Chondrocyte (in vitro differentiated cells): Measurements from ENCODE around the gene SLC7A1. TPM values are rescaled to one million over a fixed set of nuclear protein-coding genes. Genes with fewer than 3 reads are reported as not detected.
A peak's percentile ranks its signal among the peaks of the same experiment; 100 is the strongest.

ENCODE experiments used
- DNase-seq: peaks from one replicate; pipeline ENCODE4 v3.0.0; 2021; ENCODE audit warnings: mixed read lengths, low spot score
- H3K27ac Mint-ChIP-seq: one replicate; pipeline ENCODE4 v1.8.0; 2021; ENCODE audit warnings: mild to moderate bottlenecking, moderate library complexity, mixed read lengths; ENCODE audit not compliant: unreplicated experiment
- H3K27me3 Mint-ChIP-seq: 2 replicates; pipeline ENCODE4 v1.8.0; 2021; ENCODE audit warnings: low read depth, mixed read lengths
- H3K36me3 Mint-ChIP-seq: 2 replicates; pipeline ENCODE4 v1.8.0; 2021; ENCODE audit warnings: low read depth, mixed read lengths
- H3K4me1 Mint-ChIP-seq: 2 replicates; pipeline ENCODE4 v1.8.0; 2021; ENCODE audit warnings: low read depth, mild to moderate bottlenecking, mixed read lengths
- H3K4me3 Mint-ChIP-seq: one replicate; pipeline ENCODE4 v1.8.0; 2021; ENCODE audit warnings: mild to moderate bottlenecking, moderate library complexity, mixed read lengths; ENCODE audit not compliant: unreplicated experiment
- H3K9me3 Mint-ChIP-seq: 2 replicates; pipeline ENCODE4 v1.8.0; 2021; ENCODE audit warnings: low read depth, mixed read lengths
- total RNA-seq: library from RNA; stranded (reverse); gene quantifications from 3 replicates; pipeline ENCODE4 v1.2.1, GENCODE V29; 2021
- TF ChIP-seq, protein P1 (sequence below): fragments of 200-600 bp; sonication (generic); IDR thresholded peaks from 2 replicates; pipeline ENCODE4 v1.5.0; 2021; ENCODE audit warnings: antibody characterized with exemption, mild to moderate bottlenecking, moderate library complexity

The SLC7A1 gene
- total RNA-seq, 1 donor from 2014 or later: 111 TPM

DNA sequence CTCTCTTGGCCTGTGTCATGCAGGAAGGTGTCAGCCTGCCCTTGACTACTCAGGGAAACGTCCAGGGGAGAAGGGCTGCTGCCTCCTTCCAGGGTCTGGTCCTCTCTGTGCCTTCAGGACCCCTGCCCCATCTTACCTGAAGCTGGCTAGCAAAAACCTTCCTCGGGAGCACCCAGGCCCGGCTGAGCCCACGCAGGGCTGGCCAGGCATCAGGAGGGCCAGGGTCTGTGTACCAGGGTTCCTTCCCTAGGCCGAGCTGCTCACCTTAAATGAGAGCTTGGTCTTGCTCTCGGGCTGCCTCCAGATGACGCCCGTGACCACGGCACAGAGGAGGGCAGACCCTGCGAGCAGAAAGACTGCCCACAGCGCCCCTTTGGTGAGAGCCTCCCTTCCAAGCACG is 78.6 kb downstream of the SLC7A1 start:
- peaks cover 60% of the 10 kb centered on the region for H3K36me3 Mint-ChIP-seq
- no peaks in the 10 kb centered on the region for H3K9me3 Mint-ChIP-seq
- no peak overlapping the region for H3K27ac Mint-ChIP-seq
- TF ChIP-seq, protein P1, sequence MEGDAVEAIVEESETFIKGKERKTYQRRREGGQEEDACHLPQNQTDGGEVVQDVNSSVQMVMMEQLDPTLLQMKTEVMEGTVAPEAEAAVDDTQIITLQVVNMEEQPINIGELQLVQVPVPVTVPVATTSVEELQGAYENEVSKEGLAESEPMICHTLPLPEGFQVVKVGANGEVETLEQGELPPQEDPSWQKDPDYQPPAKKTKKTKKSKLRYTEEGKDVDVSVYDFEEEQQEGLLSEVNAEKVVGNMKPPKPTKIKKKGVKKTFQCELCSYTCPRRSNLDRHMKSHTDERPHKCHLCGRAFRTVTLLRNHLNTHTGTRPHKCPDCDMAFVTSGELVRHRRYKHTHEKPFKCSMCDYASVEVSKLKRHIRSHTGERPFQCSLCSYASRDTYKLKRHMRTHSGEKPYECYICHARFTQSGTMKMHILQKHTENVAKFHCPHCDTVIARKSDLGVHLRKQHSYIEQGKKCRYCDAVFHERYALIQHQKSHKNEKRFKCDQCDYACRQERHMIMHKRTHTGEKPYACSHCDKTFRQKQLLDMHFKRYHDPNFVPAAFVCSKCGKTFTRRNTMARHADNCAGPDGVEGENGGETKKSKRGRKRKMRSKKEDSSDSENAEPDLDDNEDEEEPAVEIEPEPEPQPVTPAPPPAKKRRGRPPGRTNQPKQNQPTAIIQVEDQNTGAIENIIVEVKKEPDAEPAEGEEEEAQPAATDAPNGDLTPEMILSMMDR: no peak
- DNase-seq: no peak
- peaks cover 36% of the 10 kb centered on the region for H3K4me1 Mint-ChIP-seq
- no peak overlapping the region for H3K4me3 Mint-ChIP-seq
- no peaks in the 10 kb centered on the region for H3K27me3 Mint-ChIP-seq

DNA sequence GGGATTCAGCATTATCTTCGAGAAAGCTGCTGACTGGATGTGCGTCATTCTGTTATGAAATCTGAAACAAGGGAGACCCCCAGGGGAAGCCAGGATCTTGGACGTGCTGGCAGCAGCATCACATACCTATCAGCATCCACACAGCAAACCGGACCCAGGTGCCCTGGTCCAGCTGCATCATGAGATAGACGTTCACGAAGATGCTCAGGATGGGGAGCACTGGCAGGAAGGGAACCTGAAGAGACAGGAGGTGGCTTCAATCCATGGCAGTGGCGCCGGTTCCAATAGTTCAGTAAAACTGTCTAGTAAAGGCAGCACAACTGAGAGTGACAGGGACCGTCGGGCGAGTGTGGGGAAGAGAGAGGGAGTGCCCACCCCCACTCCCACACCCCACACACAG is 79.5 kb downstream of the SLC7A1 start:
- no peak for DNase-seq
- Mint-ChIP-seq H3K36me3 (peaks cover 60% of the 10 kb centered on the region), H3K9me3 (no peaks in the 10 kb centered on the region), H3K4me3 (no peak overlapping the region), H3K4me1 (peaks cover 32% of the 10 kb centered on the region), H3K27ac (peak overlapping the region; percentile 22), H3K27me3 (no peaks in the 10 kb centered on the region)
- TF ChIP-seq, protein P1: no peak

DNA sequence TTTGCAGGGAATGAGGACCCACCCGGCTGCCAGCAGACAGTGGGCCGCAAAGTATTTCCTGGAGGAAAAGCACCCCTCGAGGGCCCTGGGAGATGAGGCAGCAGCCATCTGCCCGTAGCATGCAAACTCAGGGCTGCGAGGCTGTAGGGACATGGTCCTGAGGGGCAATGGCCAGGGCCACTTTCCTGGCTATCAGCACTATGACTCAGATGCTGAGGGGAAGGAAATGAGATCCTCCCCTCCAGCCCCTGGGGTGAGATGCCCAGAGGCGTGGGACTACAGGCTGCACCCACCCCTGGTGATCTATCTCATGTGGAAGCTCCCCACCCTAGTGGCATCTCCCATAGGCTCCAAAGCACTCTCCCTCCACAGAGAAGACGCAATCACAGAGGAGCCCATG is 80.1 kb downstream of the SLC7A1 start:
- Mint-ChIP-seq H3K36me3 (peaks cover 56% of the 10 kb centered on the region), H3K9me3 (no peaks in the 10 kb centered on the region), H3K4me3 (no peak overlapping the region), H3K27me3 (no peaks in the 10 kb centered on the region), H3K4me1 (peaks cover 25% of the 10 kb centered on the region), H3K27ac (no peak overlapping the region)
- no peak for DNase-seq
- TF ChIP-seq, protein P1: no peak

GRCh38 chr13:29514720-29515310 is 80.7 kb downstream of the SLC7A1 start:
- H3K4me1 Mint-ChIP-seq: peaks cover 24% of the 10 kb centered on the region
- H3K4me3 Mint-ChIP-seq: no peak overlapping the region
- no peak for DNase-seq
- TF ChIP-seq, protein P1: no peak
- no peak overlapping the region for H3K27ac Mint-ChIP-seq
- H3K36me3 Mint-ChIP-seq: peaks cover 55% of the 10 kb centered on the region
- H3K27me3 Mint-ChIP-seq: no peaks in the 10 kb centered on the region
- H3K9me3 Mint-ChIP-seq: no peaks in the 10 kb centered on the region

DNA sequence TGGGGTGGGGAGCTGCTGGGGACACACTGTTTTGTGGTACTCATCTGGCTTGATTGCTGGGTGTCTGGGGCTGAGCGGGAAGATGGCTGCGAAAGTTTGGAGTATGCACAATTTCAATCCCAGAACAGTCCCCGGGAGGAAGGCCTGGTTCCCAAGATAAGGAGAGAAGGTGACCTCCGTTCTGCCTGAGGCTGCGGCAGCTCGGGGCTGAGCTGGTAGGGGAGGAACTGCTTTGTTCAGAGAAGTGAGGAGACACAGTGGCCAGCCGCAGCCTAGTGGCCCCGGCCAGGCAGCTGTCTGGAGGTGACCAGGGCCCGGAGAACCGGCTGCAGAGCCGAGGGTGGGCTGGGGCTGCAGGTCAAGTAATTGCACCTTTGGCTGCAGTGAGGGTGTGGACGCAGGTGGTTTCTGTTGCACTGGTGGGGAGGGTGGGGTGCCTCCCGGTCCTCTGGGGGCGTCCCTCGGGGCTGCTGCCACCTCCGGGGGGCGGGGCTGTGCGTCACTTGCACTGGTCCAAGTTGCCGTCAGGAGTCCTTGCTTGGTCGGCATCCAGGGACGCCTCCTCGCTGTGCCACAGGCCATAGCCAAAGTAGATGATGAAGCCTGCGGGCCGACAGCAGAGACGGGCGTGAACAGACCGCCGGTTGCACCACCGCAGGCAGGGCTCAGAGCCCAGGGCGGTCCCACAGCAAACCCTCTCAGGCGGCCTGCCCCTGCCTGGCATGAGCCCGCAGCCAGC is 81.3 kb downstream of the SLC7A1 start:
- TF ChIP-seq, protein P1: no peak
- H3K4me3 Mint-ChIP-seq: no peak overlapping the region
- H3K4me1 Mint-ChIP-seq: peaks cover 24% of the 10 kb centered on the region

More for the DNA sequence above, 81.3 kb downstream of the SLC7A1 start:
- H3K27me3 Mint-ChIP-seq: no peaks in the 10 kb centered on the region
- H3K27ac Mint-ChIP-seq: no peak overlapping the region
- no peak for DNase-seq
- H3K36me3 Mint-ChIP-seq: peaks cover 52% of the 10 kb centered on the region
- H3K9me3 Mint-ChIP-seq: no peaks in the 10 kb centered on the region
